K562 (cell line): ENCODE results near the gene FAM53B.

Experiments used
- BRF1 ChIP-seq: IDR thresholded peaks from 3 replicates; pipeline ENCODE4 v1.6.1; 2011; ENCODE audit warnings: borderline replicate concordance, mild to moderate bottlenecking; ENCODE audit not compliant: insufficient read length; ENCODE audit errors: extremely low read depth
- CC2D1A ChIP-seq: fragments of 450-650 bp; IDR thresholded peaks from 2 replicates; pipeline ENCODE4 v1.6.1; 2017; ENCODE audit warnings: mild to moderate bottlenecking
- CCNT2 ChIP-seq: IDR thresholded peaks from 2 replicates; pipeline ENCODE4 v1.6.1; 2011; ENCODE audit warnings: borderline replicate concordance, low read depth, mild to moderate bottlenecking, moderate library complexity, mixed read lengths, low read length; ENCODE audit not compliant: insufficient read length; ENCODE audit errors: extremely low read depth
- CHD1 ChIP-seq: fragments of 200-600 bp; sonication (generic); IDR thresholded peaks from one replicate; pipeline ENCODE4 v1.6.1; 2012; ENCODE audit warnings: mild to moderate bottlenecking, moderate library complexity, low read length, inconsistent platforms
- COPS2 ChIP-seq: fragments of 450-650 bp; conservative IDR thresholded peaks from 2 replicates; pipeline ENCODE4 v1.6.1; 2016; ENCODE audit warnings: mild to moderate bottlenecking, moderate library complexity
- EP300 ChIP-seq: IDR thresholded peaks from 2 replicates; pipeline ENCODE4 v1.6.1; 2012; ENCODE audit warnings: low read length, improper control_type of control experiment
- FOSL1 ChIP-seq: fragments of 200-800 bp; sonication (Bioruptor generic); conservative IDR thresholded peaks from 2 replicates; pipeline ENCODE4 v1.6.1; 2016; ENCODE audit warnings: missing genetic modification characterization, missing compliant biosample characterization
- GTF2F1 ChIP-seq: IDR thresholded peaks from 2 replicates; pipeline ENCODE4 v1.6.1; 2011; ENCODE audit warnings: low read depth, low read length, improper control_type of control experiment
- POLR2AphosphoS5 ChIP-seq: IDR thresholded peaks from 2 replicates; pipeline ENCODE4 v1.6.1; 2011; ENCODE audit warnings: mild to moderate bottlenecking, low read depth, low read length, moderate library complexity; ENCODE audit not compliant: control insufficient read depth, insufficient read depth
- SIN3A ChIP-seq, 2 experiments: fragments of 150-350 bp in 1 of 2; IDR thresholded peaks; 2 replicates each; pipeline ENCODE4 v1.6.1; 2011 to 2016; ENCODE audit warnings: borderline replicate concordance in 2 of 2, low read depth in 2 of 2, low read length in 2 of 2, mild to moderate bottlenecking in 2 of 2, moderate library complexity in 2 of 2; ENCODE audit not compliant: control insufficient read depth in 1 of 2
- TGIF2 ChIP-seq: sonication (generic); formaldehyde crosslinking; IDR thresholded peaks from 2 replicates; pipeline ENCODE4 v1.8.1; 2022; ENCODE audit warnings: mild to moderate bottlenecking, missing genetic modification reagents, moderate library complexity
- TF ChIP-seq, protein P1 (sequence below): fragments of 450-650 bp; formaldehyde crosslinking; IDR thresholded peaks from 2 replicates; pipeline ENCODE4 v1.4.0; 2022; ENCODE audit warnings: mild to moderate bottlenecking, moderate library complexity
- TF ChIP-seq, protein P2 (sequence below), 3 experiments: IDR thresholded peaks in 2 of 3; conservative IDR thresholded peaks in 1 of 3; 2 replicates each; pipeline ENCODE4 v1.5.1; 2011 to 2012; ENCODE audit warnings: low read length in 3 of 3, mild to moderate bottlenecking in 3 of 3, control low read depth in 2 of 3, improper control_type of control experiment in 1 of 3, inconsistent platforms in 1 of 3, low read depth in 1 of 3, mixed read lengths in 1 of 3, moderate library complexity in 1 of 3; ENCODE audit not compliant: insufficient read depth in 2 of 3

- TF ChIP-seq EP300 (no peak), SIN3A (IDR thresholded peaks at IDR 0.05; ENCODE audit: borderline replicate concordance in 2 of 2, control insufficient read depth in 1 of 2, low read depth in 2 of 2, low read length in 2 of 2) (no peak), CCNT2 (no peak), GTF2F1 (no peak), TGIF2 (CRISPR knock-in tag) (no peak), FOSL1 (no peak), CC2D1A (no peak), COPS2 (no peak), BRF1 (no peak), POLR2AphosphoS5 (no peak), CHD1 (no peak)
- TF ChIP-seq, protein P1, sequence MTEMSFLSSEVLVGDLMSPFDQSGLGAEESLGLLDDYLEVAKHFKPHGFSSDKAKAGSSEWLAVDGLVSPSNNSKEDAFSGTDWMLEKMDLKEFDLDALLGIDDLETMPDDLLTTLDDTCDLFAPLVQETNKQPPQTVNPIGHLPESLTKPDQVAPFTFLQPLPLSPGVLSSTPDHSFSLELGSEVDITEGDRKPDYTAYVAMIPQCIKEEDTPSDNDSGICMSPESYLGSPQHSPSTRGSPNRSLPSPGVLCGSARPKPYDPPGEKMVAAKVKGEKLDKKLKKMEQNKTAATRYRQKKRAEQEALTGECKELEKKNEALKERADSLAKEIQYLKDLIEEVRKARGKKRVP (CRISPR knock-in tag): no peak
- TF ChIP-seq, protein P2, sequence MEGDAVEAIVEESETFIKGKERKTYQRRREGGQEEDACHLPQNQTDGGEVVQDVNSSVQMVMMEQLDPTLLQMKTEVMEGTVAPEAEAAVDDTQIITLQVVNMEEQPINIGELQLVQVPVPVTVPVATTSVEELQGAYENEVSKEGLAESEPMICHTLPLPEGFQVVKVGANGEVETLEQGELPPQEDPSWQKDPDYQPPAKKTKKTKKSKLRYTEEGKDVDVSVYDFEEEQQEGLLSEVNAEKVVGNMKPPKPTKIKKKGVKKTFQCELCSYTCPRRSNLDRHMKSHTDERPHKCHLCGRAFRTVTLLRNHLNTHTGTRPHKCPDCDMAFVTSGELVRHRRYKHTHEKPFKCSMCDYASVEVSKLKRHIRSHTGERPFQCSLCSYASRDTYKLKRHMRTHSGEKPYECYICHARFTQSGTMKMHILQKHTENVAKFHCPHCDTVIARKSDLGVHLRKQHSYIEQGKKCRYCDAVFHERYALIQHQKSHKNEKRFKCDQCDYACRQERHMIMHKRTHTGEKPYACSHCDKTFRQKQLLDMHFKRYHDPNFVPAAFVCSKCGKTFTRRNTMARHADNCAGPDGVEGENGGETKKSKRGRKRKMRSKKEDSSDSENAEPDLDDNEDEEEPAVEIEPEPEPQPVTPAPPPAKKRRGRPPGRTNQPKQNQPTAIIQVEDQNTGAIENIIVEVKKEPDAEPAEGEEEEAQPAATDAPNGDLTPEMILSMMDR (IDR thresholded peaks at IDR 0.05 in 2 of 3, conservative IDR thresholded peaks at IDR 0.05 in 1 of 3; ENCODE audit: insufficient read depth in 2 of 3, low read depth in 1 of 3, low read length in 3 of 3): no peak
Observed at GRCh38 chr10:124727361-124727960, 16.7 kb downstream of the FAM53B start.
